Stomach (tissue), 4 donors: ENCODE measurements around the gene CHADL.

Experiments
- CTCF ChIP-seq, 7 experiments: fragments of 450-650 bp in 4 of 7; fragments of 200-600 bp in 3 of 7; sonication (generic) in 3 of 7; IDR thresholded peaks; one replicate each; pipeline ENCODE4 v1.5.1; 2016 to 2019; ENCODE audit warnings: antibody characterized with exemption in 7 of 7, control low read depth in 2 of 7, mild to moderate bottlenecking in 1 of 7
- EP300 ChIP-seq: sonication (generic); formaldehyde crosslinking; IDR thresholded peaks from one replicate; pipeline ENCODE4 v1.6.1; 2017; ENCODE audit warnings: antibody characterized with exemption
- POLR2A ChIP-seq, 4 donors: fragments of 450-650 bp; IDR thresholded peaks; one replicate each; pipeline ENCODE4 v1.6.1; 2016; ENCODE audit warnings: antibody characterized with exemption in 4 of 4, control low read depth in 2 of 4, mild to moderate bottlenecking in 1 of 4, moderate library complexity in 1 of 4
- POLR2AphosphoS5 ChIP-seq, 3 donors: sonication (generic); formaldehyde crosslinking; IDR thresholded peaks; one replicate each; pipeline ENCODE4 v1.6.1; 2016; ENCODE audit warnings: antibody characterized with exemption in 3 of 3

GRCh38 chr22:41249442-41249841, 8.7 kb upstream of the CHADL start:
- TF ChIP-seq CTCF (IDR thresholded peaks at IDR 0.05) (no peak), POLR2A (IDR thresholded peaks at IDR 0.05) (no peak), POLR2AphosphoS5 (IDR thresholded peaks at IDR 0.05) (no peak), EP300 (no peak)
